Right hindlimb (tissue), 1 donor: ENCODE results near the gene LCLAT1.
"Not testable (repeated sequence)": the region's sequence is repeated elsewhere in the genome, so short reads cannot be mapped to it uniquely, and the experiment has no call there.

Experiments used
- DNase-seq: peaks from one replicate; pipeline ENCODE4 v3.0.0-alpha.2; 2018

The LCLAT1 gene

GRCh38 chr2:30492185-30492584 is 45.1 kb downstream of the LCLAT1 start:
- DNase-seq, result no peak

- DNase-seq, result no peak
Observed at GRCh38 chr2:30492619-30493018, 45.6 kb downstream of the LCLAT1 start.

DNA sequence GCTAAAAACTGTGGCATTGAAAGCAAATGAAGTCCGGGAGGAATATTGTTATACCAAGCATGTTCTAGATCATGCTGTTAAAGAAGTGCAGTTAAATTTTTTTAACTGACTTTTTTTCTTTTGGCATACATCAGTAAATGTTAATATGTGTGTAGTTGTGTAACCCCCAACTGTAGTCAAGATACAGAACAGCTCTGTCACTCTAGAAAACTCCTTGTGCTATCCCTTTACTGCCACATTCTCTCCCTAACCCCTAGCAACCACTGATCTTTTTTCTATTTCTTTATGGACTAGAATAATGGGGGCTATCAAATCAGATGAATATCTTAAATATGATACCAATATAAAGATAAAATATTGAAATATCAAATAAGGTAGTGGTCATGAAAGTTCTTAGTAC is 46.4 kb downstream of the LCLAT1 start:
- DNase-seq, result no peak

DNA sequence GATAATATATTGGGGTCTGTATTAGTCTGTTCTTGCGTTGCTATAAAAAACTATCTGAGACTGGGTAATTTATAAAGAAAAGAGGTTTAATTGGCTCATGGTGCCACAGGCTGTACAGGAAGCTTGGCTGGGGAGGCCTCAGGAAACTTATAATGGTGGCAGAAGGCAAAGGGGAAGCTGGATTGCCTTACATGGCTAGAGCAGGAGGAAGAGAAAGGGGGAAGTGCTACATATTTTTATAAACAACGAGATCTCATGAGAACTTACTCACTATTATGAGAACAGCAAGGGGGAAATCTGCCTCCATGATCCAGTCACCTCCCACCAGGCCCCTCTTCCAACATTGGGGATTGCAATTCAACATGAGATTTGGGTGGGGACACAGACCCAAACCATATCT is 48.9 kb downstream of the LCLAT1 start:
- DNase-seq, result not testable (repeated sequence)

DNA sequence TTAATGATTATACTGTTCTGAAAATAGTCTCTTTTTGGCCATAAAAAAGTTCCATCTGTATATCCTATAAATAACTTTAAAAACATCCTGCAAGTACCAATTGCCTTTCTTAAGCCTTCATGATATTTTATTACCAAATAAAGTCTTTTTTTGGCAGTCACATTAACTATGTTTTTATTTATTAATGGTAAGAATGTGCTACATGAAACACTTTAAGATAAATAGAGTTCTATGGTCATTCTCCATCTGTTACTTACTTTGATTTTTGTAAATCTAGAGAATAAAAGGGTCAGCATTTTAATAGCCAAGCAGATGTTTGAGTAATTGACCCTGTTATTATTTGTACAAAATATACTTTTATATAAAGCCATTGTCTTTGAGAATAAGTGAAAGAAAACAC is 52.6 kb downstream of the LCLAT1 start:
- DNase-seq, result no peak

DNA sequence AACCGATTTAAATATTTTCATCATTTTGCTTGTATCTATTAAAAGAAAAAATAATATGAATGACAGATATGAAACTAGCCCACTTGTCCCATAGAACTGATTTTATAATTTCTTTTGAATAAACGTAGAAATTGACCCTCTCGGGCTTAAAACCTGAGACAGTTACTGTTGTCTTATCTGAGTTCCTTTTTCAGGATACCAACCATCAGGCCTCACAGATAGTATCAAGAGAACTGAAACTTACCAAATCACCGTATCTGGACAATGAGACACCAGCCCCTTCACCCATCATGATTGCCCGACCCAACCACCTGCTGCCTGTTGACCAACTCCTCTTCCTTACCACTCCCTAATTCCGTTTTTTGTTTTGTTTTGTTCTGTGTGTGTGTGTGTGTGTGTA is 53.7 kb downstream of the LCLAT1 start:
- DNase-seq, result no peak

DNA sequence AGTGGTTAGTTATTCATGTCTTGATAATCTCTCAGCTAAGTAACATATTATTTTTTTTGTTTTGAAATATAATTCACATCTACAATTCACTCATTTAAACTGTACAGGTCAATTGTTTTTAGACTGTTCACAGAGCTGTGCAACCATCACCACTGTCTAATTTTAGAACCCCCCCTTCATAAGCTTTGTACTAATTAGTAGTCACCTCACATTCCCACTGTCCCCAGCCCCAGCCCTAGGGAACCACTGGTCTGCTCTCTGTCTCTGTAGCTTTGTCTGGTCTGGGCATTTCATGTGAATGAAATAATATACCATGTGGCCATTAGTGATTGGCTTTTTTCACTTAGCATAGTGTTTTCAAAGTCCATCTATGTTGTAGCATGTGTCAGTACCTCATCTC is 55.3 kb downstream of the LCLAT1 start:
- DNase-seq, result no peak

GRCh38 chr2:30503007-30503694 is 56.1 kb downstream of the LCLAT1 start:
- DNase-seq, result no peak

GRCh38 chr2:30503695-30504052 is 56.6 kb downstream of the LCLAT1 start:
- DNase-seq, result no peak

DNA sequence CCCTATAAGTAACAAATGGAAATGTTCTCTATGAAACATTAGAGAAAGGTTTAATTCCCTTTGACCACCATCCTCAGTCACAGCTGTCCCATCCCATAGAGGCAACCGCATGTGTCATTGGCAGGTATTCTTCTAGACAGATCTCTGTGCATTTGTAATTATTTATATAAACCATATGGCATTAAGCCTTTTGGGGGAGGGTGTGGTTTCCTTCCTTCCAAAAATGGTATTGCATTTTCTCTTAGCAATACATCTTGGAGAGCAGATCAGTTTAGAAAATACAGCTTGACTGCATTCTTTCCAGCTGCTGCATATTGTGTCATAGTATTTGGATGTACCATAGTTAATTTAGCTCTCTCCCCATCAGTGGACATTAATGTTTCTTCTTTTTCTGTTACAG is 57.7 kb downstream of the LCLAT1 start:
- DNase-seq, result no peak

- no peak for DNase-seq
Observed at GRCh38 chr2:30505500-30506180, 58.6 kb downstream of the LCLAT1 start.

GRCh38 chr2:30507460-30507859 is 60.4 kb downstream of the LCLAT1 start:
- not testable (repeated sequence) for DNase-seq

- DNase-seq, result no peak
Observed at GRCh38 chr2:30509716-30510115, 62.7 kb downstream of the LCLAT1 start.

GRCh38 chr2:30510409-30510808 is 63.4 kb downstream of the LCLAT1 start:
- no peak for DNase-seq

DNA sequence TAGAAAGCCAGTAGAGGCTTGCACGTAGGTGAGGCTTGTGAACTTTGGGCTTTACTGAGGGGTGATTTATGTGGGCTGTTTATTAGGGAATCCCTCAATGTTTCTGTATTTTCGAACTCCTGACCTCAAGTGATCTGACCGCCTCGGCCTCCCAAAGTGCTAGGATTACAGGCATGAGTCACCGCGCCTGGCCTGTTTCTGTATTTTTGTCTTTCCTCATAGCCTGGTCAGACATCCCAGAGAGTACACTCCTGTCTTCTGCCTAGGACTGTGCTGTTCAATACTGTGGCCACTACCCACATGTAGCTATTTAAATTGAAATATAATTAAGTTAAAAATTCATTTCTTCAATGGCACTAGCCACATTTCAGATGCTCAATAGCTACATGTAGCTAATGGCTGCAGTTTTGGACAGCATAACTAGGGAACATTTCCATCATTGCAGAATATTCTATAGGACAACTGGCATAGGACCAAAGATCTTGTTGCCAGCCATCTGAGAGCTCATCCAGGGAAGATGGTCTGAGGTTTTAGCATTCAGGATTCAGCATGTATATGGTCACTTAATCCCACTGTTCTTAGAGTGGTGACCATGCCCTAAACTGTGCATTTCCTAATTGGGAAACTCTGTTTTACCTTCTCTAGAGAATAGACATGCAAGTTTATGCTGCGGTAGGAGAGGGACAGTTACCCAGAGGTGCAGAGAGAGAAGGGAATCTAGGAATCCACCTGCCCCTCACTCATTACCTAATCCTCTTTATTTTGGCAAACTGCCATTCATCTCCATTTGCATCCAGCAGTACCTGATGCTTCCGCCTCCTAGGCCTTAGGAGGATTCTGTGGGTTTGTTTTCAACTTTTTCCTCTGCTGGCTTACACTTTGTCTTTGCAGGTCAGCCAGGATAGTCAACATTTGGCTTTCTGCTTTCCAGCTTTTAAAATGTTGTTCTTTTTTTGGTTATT is 64.4 kb downstream of the LCLAT1 start:
- DNase-seq, result no peak

DNA sequence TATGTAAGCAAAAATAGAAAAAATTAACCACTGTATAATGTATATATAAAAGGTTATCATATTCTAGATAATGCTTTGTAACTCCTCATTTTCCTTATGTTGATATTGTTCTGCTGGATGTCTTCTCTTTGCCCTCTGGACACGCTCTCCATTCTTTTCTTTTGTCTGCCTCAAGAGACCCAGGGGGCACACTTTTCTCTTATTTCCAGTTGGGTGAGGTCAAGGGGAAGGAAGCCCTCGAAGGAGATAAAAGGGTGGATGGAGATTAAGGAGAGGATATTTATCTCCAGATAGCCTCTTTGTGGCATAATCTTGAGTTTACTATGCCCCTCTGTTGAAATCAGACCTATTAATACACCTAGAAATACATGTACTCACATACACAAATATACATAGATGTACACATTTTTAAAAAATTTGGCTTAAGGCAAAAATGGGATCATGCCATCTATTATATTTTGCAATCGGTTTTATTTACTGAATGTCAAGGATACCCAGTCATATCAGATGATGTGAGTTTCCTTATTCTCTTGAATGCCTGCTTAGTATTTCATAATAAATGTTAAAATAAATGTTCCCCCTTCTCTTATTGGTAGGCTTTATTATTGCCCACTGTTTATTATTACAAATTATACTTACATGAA is 65.3 kb downstream of the LCLAT1 start:
- no peak for DNase-seq

DNA sequence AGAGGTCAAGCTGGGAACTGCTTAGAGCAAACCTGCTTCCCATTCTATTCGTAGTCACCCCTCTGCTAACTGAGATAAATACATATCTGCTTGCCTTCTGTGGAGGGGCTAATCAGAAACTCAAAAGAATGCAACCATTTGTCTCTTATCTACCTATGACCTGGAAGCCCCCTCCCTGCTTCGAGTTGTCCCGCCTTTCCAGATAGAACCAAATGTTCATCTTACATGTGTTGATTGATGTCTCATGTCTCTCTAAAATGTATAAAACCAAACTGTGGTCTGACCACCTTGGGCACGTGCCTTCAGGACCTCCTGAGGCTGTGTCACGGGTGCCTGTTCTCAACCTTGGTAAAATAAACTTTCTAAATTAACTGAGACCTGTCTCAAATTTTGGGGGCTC is 66.6 kb downstream of the LCLAT1 start:
- not testable (repeated sequence) for DNase-seq

- DNase-seq, result no peak
Observed at GRCh38 chr2:30514134-30514847, 67.2 kb downstream of the LCLAT1 start.

DNA sequence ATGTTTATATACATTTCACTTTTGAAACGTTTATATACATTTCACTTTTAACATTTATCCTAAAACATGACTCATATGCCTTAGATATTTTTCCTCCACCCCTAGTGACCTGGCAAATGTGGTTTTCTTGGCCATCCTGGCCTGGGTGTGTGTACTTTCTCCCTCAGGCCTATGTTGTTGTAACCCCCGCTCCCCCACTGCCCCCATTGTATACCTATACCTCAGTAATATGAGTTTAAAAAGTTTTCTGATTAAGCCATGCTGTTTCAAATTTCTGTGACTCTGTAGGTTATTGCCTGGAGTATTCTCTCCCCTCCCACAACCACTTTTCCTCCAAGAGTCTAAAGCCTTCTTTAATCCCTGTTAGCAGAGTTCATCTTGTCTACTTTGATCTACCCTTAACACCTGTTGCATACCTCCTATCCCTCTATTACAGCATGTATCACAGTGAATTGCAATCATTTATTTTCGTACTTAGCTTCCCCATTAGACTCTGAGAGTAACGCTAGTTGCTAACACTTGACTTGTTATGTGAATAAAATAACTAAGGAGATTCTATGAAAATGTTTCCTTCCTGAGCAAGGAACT is 67.9 kb downstream of the LCLAT1 start:
- no peak for DNase-seq

GRCh38 chr2:30516166-30516565 is 69.1 kb downstream of the LCLAT1 start:
- DNase-seq, result no peak

DNA sequence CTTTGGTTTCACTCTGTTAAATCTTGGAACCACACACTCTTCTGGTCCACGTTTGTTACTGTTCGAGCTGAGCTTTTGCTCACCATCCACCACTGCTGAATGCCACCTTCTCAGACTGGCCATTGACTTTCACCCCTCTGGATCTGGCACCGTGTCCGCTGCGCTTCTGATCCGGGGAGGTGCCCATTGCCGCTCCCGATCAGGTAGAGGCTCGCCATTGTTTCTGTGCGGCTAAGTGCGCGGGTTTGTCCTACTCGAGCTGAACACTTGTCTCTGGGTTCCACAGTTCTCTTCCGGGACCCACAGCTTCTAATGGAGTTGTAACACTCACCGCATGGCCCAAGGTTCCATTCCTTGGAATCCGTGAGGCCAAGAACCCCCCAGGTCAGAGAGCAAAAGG is 72.8 kb downstream of the LCLAT1 start:
- no peak for DNase-seq

DNA sequence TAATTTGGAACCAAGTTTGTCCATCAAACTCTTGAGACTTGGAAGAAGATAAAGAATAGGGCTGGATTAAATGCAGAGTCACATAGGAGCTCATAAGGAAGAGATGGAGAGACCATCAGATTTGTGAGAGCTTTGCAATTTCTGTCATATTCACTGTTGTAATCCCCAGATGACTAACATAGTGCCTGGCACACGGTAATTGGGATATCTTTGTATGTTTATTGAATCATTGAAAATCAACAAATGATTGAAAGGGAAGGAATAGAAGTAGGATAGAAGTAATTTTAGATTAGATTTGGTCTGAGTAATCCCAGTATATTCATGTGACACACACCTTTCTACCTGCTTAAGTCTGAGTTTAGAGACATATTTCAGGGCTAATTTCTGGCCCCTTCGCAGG is 75.4 kb downstream of the LCLAT1 start:
- DNase-seq, result no peak
